ENCODE results near the gene FGD1. TPM values are rescaled to one million over a fixed set of nuclear protein-coding genes. Genes with fewer than 3 reads are reported as not detected.

FGD1 gene
- total and polyA plus RNA-seq, 2 of the 13 experiments (the other 11 are each of a cell fraction or from before 2014, with no cell fraction given), result 0.36 to 0.62 TPM

- H4K20me1 ChIP-seq (ENCODE audit: insufficient read depth, low read length), result no peaks in the 10 kb centered on the region
- no peaks in the 10 kb centered on the region for H3K79me2 ChIP-seq (ENCODE audit: insufficient read depth, low read length)
- H3K9me3 ChIP-seq (ENCODE audit: low read length), result no peaks in the 10 kb centered on the region
- FAIRE-seq (peak; percentile 76), DNase-seq (ENCODE audit: low spot score) (peak; percentile 16), ATAC-seq (peak; percentile 85)
- no peak overlapping the region for H2AFZ ChIP-seq (ENCODE audit: low read length)
- H3K4me2 ChIP-seq (ENCODE audit: low read depth, low read length), result no peak overlapping the region
- H3K4me3 ChIP-seq (replicated peaks in 1 of 3; ENCODE audit: insufficient read depth in 1 of 3, low read depth in 2 of 3, low read length in 3 of 3), result no peak overlapping the region
- no peak overlapping the region for H3K9ac ChIP-seq (ENCODE audit: insufficient read depth, low read depth, low read length)
- TF ChIP-seq SMC3 (IDR thresholded peaks at IDR 0.05; ENCODE audit: low read length), result peak; percentile 14; the same call in 1 of the 2 replicates
- peak; percentile 37 for TF ChIP-seq STAG1 (CRISPR knock-in tag; IDR thresholded peaks at IDR 0.05)
- TF ChIP-seq ZNF605 (CRISPR knock-in tag; IDR thresholded peaks at IDR 0.05), result no peak
- TF ChIP-seq NR2F6 (IDR thresholded peaks at IDR 0.05), result no peak
- TF ChIP-seq NR2F6 (CRISPR knock-in tag; IDR thresholded peaks at IDR 0.05), result peak; percentile 53; the same call in 1 of the 2 replicates
- TF ChIP-seq CTCF (CRISPR knock-in tag; IDR thresholded peaks at IDR 0.05), result peak; percentile 61
- TF ChIP-seq ZNF281 (CRISPR knock-in tag; IDR thresholded peaks at IDR 0.05; ENCODE audit: borderline replicate concordance), result peak; percentile 66; the same call in 1 of the 2 replicates
- TF ChIP-seq ZNF879 (CRISPR knock-in tag; IDR thresholded peaks at IDR 0.05), result no peak
- BruUV-seq (replicated peaks), result no TSS peak
- H3K27me3 ChIP-seq (ENCODE audit: control insufficient read depth in 1 of 2, insufficient read depth in 2 of 2, low read length in 2 of 2), result no peaks in the 10 kb centered on the region
- WGBS (ENCODE audit: low lambda C conversion rate), result 50% methylated on average over 2 of the region's 14 CpGs
- intact Hi-C loops (cut with micrococcal nuclease; ENCODE audit: unreplicated experiment), result no loop called here
- in situ Hi-C loops (cut with HindIII; ENCODE audit: extremely low pct_ligation_motif_present, low pct_unique_long_range_greater_than_20kb), result no loop called here
- no peak overlapping the region for H3K27ac ChIP-seq (ENCODE audit: extremely low read length, insufficient read depth, low read length)
- H3K36me3 ChIP-seq (replicated peaks in 1 of 2; ENCODE audit: control insufficient read depth in 1 of 2, insufficient read depth in 2 of 2, low read length in 2 of 2), result no peaks in the 10 kb centered on the region
- CTCF ChIA-PET (ENCODE audit: low intra/inter-chr PET ratio, low total read pairs), result no interaction called here
- POLR2A ChIA-PET, result no interaction called here
- H3K4me1 ChIP-seq (ENCODE audit: insufficient read depth, low read length), result peaks cover 18% of the 10 kb centered on the region
Observed at GRCh38 chrX:54423161-54423888, 72.7 kb downstream of the FGD1 start.

Data from HepG2 (cell line).